Fibroblast of mammary gland (primary cell): ENCODE results near the gene PCGF3.

Experiments
- DNase-seq: peaks from one replicate; pipeline ENCODE4 v3.0.0-alpha.2; 2010; ENCODE audit warnings: low read depth
- H3K4me3 ChIP-seq: 2 replicates; pipeline ENCODE4 v1.5.1; 2011; ENCODE audit warnings: low read depth, mild to moderate bottlenecking, low read length, moderate library complexity; ENCODE audit not compliant: control insufficient read depth
- TF ChIP-seq, protein P1 (sequence below): conservative IDR thresholded peaks from 2 replicates; pipeline ENCODE4 v1.5.1; 2011; ENCODE audit warnings: low read depth, low read length, inconsistent platforms; ENCODE audit not compliant: control insufficient read depth, insufficient read depth

The PCGF3 gene

DNA sequence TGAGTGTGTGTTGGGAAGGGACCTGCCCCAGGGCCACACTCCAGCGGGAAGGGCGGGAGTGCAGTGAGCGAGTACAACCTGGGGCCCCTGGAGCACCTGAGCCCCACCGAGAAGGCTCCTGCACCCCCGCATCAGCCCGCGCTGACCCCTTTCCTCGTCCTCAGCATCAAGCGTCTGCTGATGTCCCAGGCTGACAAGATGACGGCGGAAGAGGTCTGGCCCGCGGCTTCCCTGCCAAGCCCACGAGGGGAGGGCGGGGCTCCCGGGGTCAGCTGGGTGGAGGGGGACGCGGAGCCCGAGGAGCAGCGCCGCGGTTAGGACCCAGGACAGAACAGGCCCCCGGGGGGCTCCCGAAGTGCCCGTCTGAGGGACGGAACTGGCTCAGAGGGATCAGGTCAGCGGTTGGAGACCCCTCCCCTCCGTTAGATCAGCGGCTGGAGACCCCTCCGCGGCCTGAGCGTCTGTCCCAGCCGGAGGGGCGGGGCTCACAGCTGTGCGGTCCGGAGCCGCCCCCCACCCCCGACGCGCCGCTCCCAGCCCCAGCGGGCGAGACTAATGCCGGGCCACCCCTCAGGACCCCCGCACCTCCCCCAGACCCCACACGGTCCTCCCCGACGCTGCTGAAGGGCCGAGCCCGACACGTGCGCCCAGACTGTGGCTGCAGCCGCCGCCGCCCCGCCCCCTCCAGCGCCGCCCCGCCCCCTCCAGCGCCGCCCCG is 24.5 kb upstream of the PCGF3 start:
- peak overlapping the region; percentile 37 for H3K4me3 ChIP-seq
- DNase-seq: peak; percentile 37
- TF ChIP-seq, protein P1, sequence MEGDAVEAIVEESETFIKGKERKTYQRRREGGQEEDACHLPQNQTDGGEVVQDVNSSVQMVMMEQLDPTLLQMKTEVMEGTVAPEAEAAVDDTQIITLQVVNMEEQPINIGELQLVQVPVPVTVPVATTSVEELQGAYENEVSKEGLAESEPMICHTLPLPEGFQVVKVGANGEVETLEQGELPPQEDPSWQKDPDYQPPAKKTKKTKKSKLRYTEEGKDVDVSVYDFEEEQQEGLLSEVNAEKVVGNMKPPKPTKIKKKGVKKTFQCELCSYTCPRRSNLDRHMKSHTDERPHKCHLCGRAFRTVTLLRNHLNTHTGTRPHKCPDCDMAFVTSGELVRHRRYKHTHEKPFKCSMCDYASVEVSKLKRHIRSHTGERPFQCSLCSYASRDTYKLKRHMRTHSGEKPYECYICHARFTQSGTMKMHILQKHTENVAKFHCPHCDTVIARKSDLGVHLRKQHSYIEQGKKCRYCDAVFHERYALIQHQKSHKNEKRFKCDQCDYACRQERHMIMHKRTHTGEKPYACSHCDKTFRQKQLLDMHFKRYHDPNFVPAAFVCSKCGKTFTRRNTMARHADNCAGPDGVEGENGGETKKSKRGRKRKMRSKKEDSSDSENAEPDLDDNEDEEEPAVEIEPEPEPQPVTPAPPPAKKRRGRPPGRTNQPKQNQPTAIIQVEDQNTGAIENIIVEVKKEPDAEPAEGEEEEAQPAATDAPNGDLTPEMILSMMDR: no peak

DNA sequence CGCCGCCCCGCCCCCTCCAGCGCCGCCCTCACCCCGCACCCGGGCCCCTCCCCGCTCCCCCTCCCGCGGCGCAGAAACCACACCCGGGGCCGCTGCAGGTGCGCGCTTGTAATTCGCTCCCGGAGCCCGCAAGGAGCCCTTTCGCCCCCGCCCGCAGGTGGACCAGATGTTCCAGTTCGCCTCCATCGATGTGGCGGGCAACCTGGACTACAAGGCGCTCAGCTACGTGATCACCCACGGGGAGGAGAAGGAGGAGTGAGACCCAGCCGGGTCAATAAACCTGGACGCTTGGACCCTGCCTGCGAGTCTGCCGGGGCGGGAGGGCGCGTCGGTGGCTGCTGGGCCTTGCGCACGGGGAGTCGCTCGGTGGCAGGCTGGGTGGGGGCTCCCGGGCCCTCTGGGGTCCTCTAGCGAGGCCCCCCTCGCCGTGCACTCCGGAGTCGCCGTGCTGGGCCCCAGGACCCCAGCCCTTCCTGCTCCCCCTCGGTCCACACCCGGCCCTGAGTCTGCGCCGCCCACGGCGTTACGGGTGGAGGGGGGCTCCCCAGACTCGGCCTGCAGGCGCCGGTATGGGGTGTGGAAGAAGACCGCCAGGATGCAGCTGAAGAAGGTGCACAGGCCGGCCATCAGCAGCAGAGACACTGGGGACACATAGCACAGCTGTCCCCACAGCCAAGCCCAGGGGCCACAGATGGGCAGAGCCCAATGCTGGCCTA is 23.7 kb upstream of the PCGF3 start:
- TF ChIP-seq, protein P1: no peak
- DNase-seq: no peak
- no peak overlapping the region for H3K4me3 ChIP-seq

DNA sequence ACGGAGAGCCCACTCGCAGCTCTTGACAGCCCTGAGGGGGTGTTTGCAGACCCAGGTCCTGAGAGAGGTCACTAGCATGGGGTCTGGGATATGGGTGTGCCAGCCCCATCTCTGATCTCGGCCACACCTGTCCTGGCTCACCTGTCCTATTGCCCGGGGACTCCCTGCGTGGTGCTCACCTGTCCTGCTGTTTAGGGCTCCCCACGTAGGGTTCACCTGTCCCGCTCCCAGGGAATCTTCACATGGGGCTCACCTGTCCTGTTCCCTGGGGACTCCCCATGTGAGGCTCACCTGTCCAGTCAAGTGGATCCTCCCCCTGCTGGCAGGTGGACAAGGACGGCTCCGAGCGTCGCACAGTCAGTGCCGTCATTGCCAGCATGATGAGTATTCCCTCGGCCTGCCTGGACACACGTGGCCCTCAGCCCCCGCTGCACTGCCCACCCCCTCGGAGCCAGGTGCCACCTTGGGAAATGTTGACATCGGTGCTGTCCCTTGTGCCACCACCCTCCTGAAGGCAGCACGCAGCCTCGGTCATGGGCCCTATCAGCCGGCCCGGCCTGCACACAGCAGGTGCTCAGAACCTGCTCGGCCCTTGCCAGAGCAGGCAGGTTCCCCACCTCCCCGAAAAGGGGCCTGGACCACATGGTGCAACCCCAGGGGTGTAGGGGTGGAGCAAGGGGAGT is 23.0 kb upstream of the PCGF3 start:
- DNase-seq: no peak
- no peak overlapping the region for H3K4me3 ChIP-seq
- TF ChIP-seq, protein P1: no peak

DNA sequence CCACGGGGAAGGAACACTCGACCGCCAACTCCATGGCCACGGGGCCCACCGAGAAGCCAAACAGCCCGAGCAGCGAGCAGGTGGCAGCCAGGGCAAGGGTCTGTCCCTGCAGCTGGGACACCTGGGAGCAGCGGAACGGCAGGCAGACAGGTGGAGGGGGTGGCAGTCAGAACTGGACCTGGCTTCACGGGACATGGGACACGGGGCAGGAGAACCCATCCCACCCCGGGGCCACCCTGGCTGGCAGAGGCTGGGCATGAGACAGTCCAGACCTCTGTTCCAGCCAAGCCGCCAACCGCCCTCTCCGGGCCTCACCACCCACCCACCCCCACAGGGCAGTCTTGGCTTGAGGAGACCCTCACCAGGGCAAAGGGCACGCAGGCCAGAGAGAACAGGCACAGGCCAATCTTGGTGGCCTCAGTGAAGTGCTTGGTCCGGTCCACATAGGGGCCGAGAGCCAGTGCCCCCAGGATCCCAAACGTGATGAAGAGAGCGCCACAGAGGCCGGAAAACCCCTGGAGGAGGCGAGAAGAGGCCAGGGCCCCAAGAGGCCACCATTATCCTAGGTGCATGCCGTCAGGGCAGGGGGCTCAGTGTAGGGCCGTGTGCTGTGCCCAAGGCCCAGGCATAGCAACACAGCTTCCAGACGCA is 22.3 kb upstream of the PCGF3 start:
- H3K4me3 ChIP-seq: no peak overlapping the region
- DNase-seq: no peak
- TF ChIP-seq, protein P1: no peak

DNA sequence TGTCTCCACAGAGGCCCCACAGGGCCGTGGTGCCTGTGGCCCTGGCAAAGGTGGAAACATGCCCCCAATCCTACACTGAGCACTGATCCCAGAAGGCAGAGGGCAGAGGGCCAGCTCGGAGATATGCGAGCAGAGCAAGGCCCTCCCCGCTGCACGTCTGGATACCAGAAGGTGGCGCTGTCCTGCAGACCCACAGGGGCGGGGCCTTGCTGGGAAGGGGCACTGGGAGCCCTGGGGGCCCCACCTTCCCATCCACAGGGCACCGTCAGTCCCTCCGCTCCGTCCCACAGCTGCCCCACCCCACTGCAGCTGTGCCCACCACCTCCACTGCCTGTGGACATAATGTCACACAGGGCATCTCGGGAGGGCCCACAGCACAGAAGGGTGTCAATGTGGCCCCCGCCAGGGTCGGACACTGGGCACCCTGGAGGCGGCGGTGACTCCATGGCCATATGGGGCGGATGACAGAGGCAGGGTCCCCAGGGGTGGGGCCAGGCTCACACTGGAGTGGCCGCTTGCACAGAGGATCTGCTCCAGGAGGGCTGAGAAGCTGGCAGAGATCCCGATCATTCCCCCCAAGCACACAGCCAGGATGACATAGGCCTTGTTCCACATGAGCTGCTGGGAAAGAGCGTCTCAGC is 21.5 kb upstream of the PCGF3 start:
- TF ChIP-seq, protein P1: peak; percentile 67
- no peak overlapping the region for H3K4me3 ChIP-seq
- DNase-seq: peak; percentile 63

DNA sequence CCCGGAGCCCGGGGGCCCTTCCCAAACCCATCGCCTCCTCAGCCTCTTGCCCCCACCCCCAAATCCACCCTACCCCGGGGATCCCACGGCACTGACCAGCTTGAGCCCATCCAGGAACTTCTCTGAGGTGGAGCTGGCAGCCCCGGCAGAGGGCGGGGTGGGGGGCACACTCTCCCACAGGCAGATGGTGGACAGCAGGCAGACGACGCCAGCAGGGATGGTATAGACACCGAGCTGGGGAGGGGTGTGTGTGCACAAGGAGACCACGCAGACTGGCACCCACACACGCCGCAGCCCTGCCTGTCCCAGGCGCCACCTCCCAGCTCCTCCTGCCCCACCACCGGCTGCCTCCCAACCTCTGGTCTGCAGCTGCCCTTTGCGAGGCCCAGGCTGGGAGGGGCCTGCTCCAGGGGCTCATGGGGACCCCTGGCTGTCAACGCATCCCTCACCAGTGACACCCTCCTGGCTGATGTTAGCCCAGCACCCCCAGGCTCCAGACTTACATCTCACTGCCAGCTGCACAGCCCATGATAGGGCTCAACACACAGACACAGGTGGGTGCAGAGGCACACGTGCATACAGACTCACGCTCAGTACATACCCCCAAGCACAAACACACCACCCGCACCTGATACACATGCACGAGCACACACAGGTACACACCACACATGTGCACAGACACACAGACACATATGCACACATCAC is 20.9 kb upstream of the PCGF3 start:
- TF ChIP-seq, protein P1: no peak
- DNase-seq: no peak
- no peak overlapping the region for H3K4me3 ChIP-seq
